OCI-LY1 (cell line): ENCODE data around the gene PPM1D.

ENCODE experiments used
- H2AFZ ChIP-seq: fragments of 200-600 bp; sonication (generic), shearing (Covaris generic); 2 replicates; pipeline ENCODE4 v1.6.0; 2014; ENCODE audit warnings: antibody characterized with exemption, mild to moderate bottlenecking, low read length
- H3F3A ChIP-seq: fragments of 200-600 bp; sonication (generic), shearing (Covaris generic); 2 replicates; pipeline ENCODE4 v1.6.0; 2014; ENCODE audit warnings: mild to moderate bottlenecking, antibody characterized with exemption, low read length, moderate library complexity; ENCODE audit not compliant: insufficient read depth
- H3K27ac ChIP-seq: fragments of 200-600 bp; sonication (generic); 2 replicates; pipeline ENCODE4 v1.5.1; 2014; ENCODE audit warnings: low read length, mixed run types, mild to moderate bottlenecking, low read depth; ENCODE audit not compliant: poor library complexity, severe bottlenecking
- H3K27me3 ChIP-seq: fragments of 200-600 bp; sonication (generic); 2 replicates; pipeline ENCODE4 v1.6.0; 2014; ENCODE audit warnings: antibody characterized with exemption, mild to moderate bottlenecking, low read length, moderate library complexity; ENCODE audit not compliant: insufficient read depth
- H3K36me3 ChIP-seq: fragments of 200-600 bp; sonication (generic); 2 replicates; pipeline ENCODE4 v1.6.1; 2014; ENCODE audit warnings: mild to moderate bottlenecking, antibody characterized with exemption, low read length, moderate library complexity, mixed read lengths; ENCODE audit not compliant: insufficient read depth
- H3K4me1 ChIP-seq: fragments of 200-600 bp; sonication (generic); 2 replicates; pipeline ENCODE4 v1.5.1; 2014; ENCODE audit warnings: mild to moderate bottlenecking, low read length, moderate library complexity; ENCODE audit not compliant: insufficient read depth, severe bottlenecking
- H3K4me2 ChIP-seq: fragments of 200-600 bp; sonication (generic), shearing (Covaris generic); 2 replicates; pipeline ENCODE4 v1.6.1; 2014; ENCODE audit warnings: low read length
- H3K4me3 ChIP-seq: fragments of 200-600 bp; sonication (generic); 2 replicates; pipeline ENCODE4 v1.5.1; 2014; ENCODE audit warnings: low read length, low read depth, mild to moderate bottlenecking, mixed read lengths; ENCODE audit not compliant: poor library complexity, severe bottlenecking
- H3K79me2 ChIP-seq: fragments of 200-600 bp; shearing (Covaris generic); 2 replicates; pipeline ENCODE4 v1.6.1; 2016; ENCODE audit warnings: mixed run types, low read length, mixed read lengths; ENCODE audit not compliant: insufficient read depth
- H3K9ac ChIP-seq: fragments of 200-600 bp; sonication (generic), shearing (Covaris generic); 2 replicates; pipeline ENCODE4 v1.6.1; 2014; ENCODE audit warnings: mild to moderate bottlenecking, low read length, mixed read lengths
- H3K9me2 ChIP-seq: fragments of 200-600 bp; sonication (generic), shearing (Covaris generic); 2 replicates; pipeline ENCODE4 v1.6.1; 2014; ENCODE audit warnings: low read depth, mild to moderate bottlenecking, low read length, mixed read lengths
- H3K9me3 ChIP-seq: fragments of 200-600 bp; shearing (Covaris generic); 2 replicates; pipeline ENCODE4 v1.6.1; 2014; ENCODE audit warnings: low read length, mixed read lengths
- H4K20me1 ChIP-seq: fragments of 200-600 bp; sonication (generic), shearing (Covaris generic); 2 replicates; pipeline ENCODE4 v1.6.0; 2016; ENCODE audit warnings: mild to moderate bottlenecking, low read length; ENCODE audit not compliant: insufficient read depth
- CTCF ChIP-seq: fragments of 200-600 bp; sonication (generic), shearing (Covaris generic); IDR thresholded peaks from 2 replicates; pipeline ENCODE4 v1.5.1; 2017; ENCODE audit warnings: mild to moderate bottlenecking, antibody characterized with exemption, low read length, moderate library complexity, mixed read lengths
- EZH2 ChIP-seq: fragments of 200-600 bp; sonication (generic), shearing (Covaris generic); IDR thresholded peaks from 2 replicates; pipeline ENCODE4 v1.8.0; 2017; ENCODE audit warnings: borderline replicate concordance, mixed run types, mild to moderate bottlenecking, antibody characterized with exemption, low read length, moderate library complexity, mixed read lengths

PPM1D gene

DNA sequence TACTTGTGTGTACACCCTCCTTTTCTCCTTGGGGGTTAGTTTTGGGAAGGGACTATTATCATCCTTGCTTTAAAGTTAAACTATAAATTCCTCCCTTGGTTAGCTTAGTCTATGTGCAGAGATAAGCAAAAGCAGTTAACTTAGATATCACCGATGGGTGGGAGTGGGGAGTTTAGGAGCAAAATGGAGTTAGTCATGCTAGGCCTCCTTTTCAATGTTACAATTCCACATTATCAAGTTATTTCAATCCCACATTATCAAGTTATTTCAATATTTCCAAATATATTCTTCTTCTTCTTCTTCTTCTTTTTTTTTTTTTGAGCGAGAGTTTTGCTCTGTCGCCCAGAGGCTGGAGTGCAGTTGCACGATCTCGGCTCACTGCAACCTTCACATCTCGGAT, 76.0 kb downstream of the PPM1D start:
- Histone ChIP-seq H3K27ac (no peak overlapping the region), H3K36me3 (no peaks in the 10 kb centered on the region; the same call in 1 of the 2 replicates), H3K4me1 (peaks cover 16% of the 10 kb centered on the region), H4K20me1 (no peaks in the 10 kb centered on the region), H3K9me3 (no peaks in the 10 kb centered on the region), H3K79me2 (no peaks in the 10 kb centered on the region), H3K4me3 (no peak overlapping the region), H3K9me2 (no peaks in the 10 kb centered on the region), H2AFZ (no peak overlapping the region), H3K9ac (no peak overlapping the region), H3K27me3 (no peaks in the 10 kb centered on the region), H3K4me2 (no peak overlapping the region), H3F3A (no peaks in the 10 kb centered on the region)
- TF ChIP-seq EZH2 (no peak), CTCF (no peak)

DNA sequence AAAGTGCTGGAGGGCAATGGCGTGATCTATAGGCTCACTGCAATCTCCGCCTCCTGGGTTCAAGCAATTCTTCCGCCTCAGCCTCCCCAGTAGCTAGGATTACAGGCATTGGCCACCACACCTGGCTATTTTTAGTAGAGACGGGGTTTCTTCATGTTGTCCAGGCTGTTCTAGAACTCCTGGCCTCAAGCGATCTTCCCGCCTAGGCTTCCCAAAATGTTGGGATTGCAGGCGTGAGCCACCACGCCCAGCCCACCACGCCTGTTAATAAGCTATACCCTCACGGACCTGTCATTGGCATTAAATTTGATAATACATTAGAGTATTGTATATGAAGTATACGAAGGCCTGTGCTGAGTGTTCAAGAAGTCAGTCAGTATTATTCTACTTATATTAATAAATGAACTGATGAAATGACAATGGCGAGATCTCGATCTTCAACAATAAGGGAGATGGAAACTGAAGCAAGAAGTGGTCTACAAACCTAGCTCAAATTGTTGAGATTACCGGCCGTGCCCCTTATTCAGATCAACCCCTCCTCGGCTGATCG, 76.8 kb downstream of the PPM1D start:
- Histone ChIP-seq H3K9ac (peak overlapping the region; percentile 75), H3K9me2 (no peaks in the 10 kb centered on the region), H3K4me2 (peak overlapping the region; percentile 74), H4K20me1 (no peaks in the 10 kb centered on the region), H3F3A (no peaks in the 10 kb centered on the region), H3K4me1 (peaks cover 16% of the 10 kb centered on the region), H3K27ac (peak overlapping the region; percentile 13), H3K4me3 (peak overlapping the region; percentile 77), H3K9me3 (no peaks in the 10 kb centered on the region), H3K27me3 (no peaks in the 10 kb centered on the region), H2AFZ (peak overlapping the region; percentile 66), H3K79me2 (no peaks in the 10 kb centered on the region), H3K36me3 (no peaks in the 10 kb centered on the region; the same call in 1 of the 2 replicates)
- TF ChIP-seq EZH2 (no peak), CTCF (no peak)

- no peaks in the 10 kb centered on the region for H3K79me2 ChIP-seq
- no peaks in the 10 kb centered on the region for H3K9me3 ChIP-seq
- H3K27ac ChIP-seq = peak within 1 kb of the TSS; percentile 13
- H3K4me2 ChIP-seq = peak within 1 kb of the TSS; percentile 74
- H3K9ac ChIP-seq = peak within 1 kb of the TSS; percentile 75
- H3K4me1 ChIP-seq = peaks cover 16% of the 10 kb centered on the region
- no peaks in the 10 kb centered on the region for H3F3A ChIP-seq
- no peak for TF ChIP-seq EZH2
- no peak for TF ChIP-seq CTCF
- H3K27me3 ChIP-seq = no peaks in the 10 kb centered on the region
- no peaks in the 10 kb centered on the region for H3K9me2 ChIP-seq
- H2AFZ ChIP-seq = peak within 1 kb of the TSS; percentile 66
- no peaks in the 10 kb centered on the region for H4K20me1 ChIP-seq
- no peaks in the 10 kb centered on the region; the same call in 1 of the 2 replicates for H3K36me3 ChIP-seq
- H3K4me3 ChIP-seq = peak within 1 kb of the TSS; percentile 77
Observed at GRCh38 chr17:60677308-60678117, 77.5 kb downstream of the PPM1D start, which contains the start of gene BCAS3. BCAS3 (plus strand) TSS chr17:60677851.
